ENCODE results near the gene GRM2.

DNA sequence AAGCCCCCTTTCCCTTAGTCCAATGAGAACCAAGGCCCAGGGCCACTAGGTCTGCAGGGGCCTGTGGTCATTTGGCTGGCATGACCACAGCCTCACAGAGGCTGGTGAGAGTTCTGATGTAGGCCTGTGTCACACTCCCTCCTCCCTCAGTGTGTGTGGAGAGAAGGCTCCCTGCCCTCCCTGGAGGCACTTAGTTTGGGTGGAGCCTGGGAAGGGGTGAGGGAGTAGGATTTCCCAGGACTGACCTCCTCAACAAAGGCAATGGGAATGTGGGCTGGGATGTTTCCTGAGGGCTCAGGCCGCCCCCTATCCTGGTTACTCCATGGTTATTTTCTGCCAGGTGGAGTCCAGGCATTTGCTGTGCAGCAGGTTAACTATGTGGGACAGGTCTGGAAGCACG lies 28.2 kb upstream of the GRM2 start:
- TF ChIP-seq POLR2A (IDR thresholded peaks at IDR 0.05) (no peak), CTCF (IDR thresholded peaks at IDR 0.05) (no peak), POLR2AphosphoS5 (IDR thresholded peaks at IDR 0.05) (no peak)
